BJ (cell line): Measurements from ENCODE around the gene TRIM67. TPM values are rescaled to one million over a fixed set of nuclear protein-coding genes. Genes with fewer than 3 reads are reported as not detected.

Experiments used
- CTCF ChIA-PET: fragments of 350-600 bp; formaldehyde crosslinking; extraction: SDS; loops from one replicate; lab custom pipeline; 2021; ENCODE audit warnings: antibody characterized with exemption, inconsistent platforms; lab: Yijun Ruan, JAX
- POLR2A ChIA-PET: fragments of 300-600 bp; sonication (Branson Sonifier 250); formaldehyde crosslinking; extraction: SDS; loops from one replicate; lab custom pipeline; 2021; ENCODE audit warnings: antibody characterized with exemption; lab: Charles Lee
- DNase-seq: peaks from one replicate; pipeline ENCODE4 v3.0.0-alpha.2; 2011; ENCODE audit warnings: low read depth
- H3K27me3 ChIP-seq: 2 replicates; pipeline ENCODE4 v1.6.0; 2011; ENCODE audit warnings: low read length; ENCODE audit not compliant: control insufficient read depth, insufficient read depth
- H3K36me3 ChIP-seq: 2 replicates; pipeline ENCODE4 v1.5.1; 2011; ENCODE audit warnings: low read length; ENCODE audit not compliant: control insufficient read depth, insufficient read depth
- H3K4me3 ChIP-seq: 2 replicates; pipeline ENCODE4 v1.5.1; 2011; ENCODE audit warnings: low read depth, mild to moderate bottlenecking, control low read depth, low read length
- CTCF ChIP-seq: IDR thresholded peaks from 2 replicates; pipeline ENCODE4 v1.5.1; 2011; ENCODE audit warnings: low read depth, mild to moderate bottlenecking, control low read depth, inconsistent platforms, low read length, moderate library complexity; ENCODE audit not compliant: insufficient read depth
- polyA plus RNA-seq: library from polyadenylated mRNA; depleted of rRNA; stranded (reverse); fragments of >200 nt; gene quantifications from 2 replicates; pipeline ENCODE4 v1.2.3, GENCODE V29; 2011

The TRIM67 gene
- polyA plus RNA-seq, 1 experiment: 0.02 TPM

GRCh38 chr1:231159202-231159962 is 2.5 kb upstream of the TRIM67 start:
- no peak for TF ChIP-seq CTCF
- peaks cover 30% of the 10 kb centered on the region for H3K27me3 ChIP-seq
- no peaks in the 10 kb centered on the region for H3K36me3 ChIP-seq
- H3K4me3 ChIP-seq: no peak overlapping the region
- POLR2A ChIA-PET: no interaction called here
- DNase-seq: no peak
- CTCF ChIA-PET: no interaction called here

- no peak for TF ChIP-seq CTCF
- no peak overlapping the region for H3K4me3 ChIP-seq
- H3K27me3 ChIP-seq: peaks cover 30% of the 10 kb centered on the region
- POLR2A ChIA-PET: no interaction called here
- H3K36me3 ChIP-seq: no peaks in the 10 kb centered on the region
- DNase-seq: no peak
- CTCF ChIA-PET: no interaction called here
Observed at GRCh38 chr1:231159963-231160761, 1.7 kb upstream of the TRIM67 start.

- CTCF ChIA-PET: no interaction called here
- Histone ChIP-seq H3K36me3 (no peaks in the 10 kb centered on the region), H3K27me3 (peaks cover 30% of the 10 kb centered on the region), H3K4me3 (peak overlapping the region; percentile 10)
- DNase-seq: no peak
- POLR2A ChIA-PET: no interaction called here
- TF ChIP-seq CTCF: no peak
Observed at GRCh38 chr1:231160895-231161666, 777 bp upstream of the TRIM67 start.

GRCh38 chr1:231162297-231162969 is 575 bp downstream of the TRIM67 start:
- ChIA-PET CTCF (interaction anchor here (0.6 to 1.7 kb wide), 5 partner anchors 11 to 428 kb away, joined by 3 to 5 read pairs (median 3); no protein-coding TSS in a partner anchor), POLR2A (no interaction called here)
- DNase-seq: no peak
- no peaks in the 10 kb centered on the region for H3K36me3 ChIP-seq
- peaks cover 30% of the 10 kb centered on the region for H3K27me3 ChIP-seq
- H3K4me3 ChIP-seq: peak overlapping the region; percentile 17
- TF ChIP-seq CTCF: no peak; the same call in 1 of the 2 replicates
